Mesothelial cell of epicardium (in vitro differentiated cells): ENCODE measurements around the gene WBP11. TPM values are rescaled to one million over a fixed set of nuclear protein-coding genes. Genes with fewer than 3 reads are reported as not detected.

Experiments used
- DNase-seq, 2 experiments: peaks; one replicate each; pipeline ENCODE4 v3.0.0; 2021; ENCODE audit warnings: low spot score in 2 of 2; ENCODE audit not compliant: unreplicated experiment in 2 of 2
- H3K27ac Mint-ChIP-seq: 2 replicates; pipeline ENCODE4 v1.8.0; 2021; ENCODE audit warnings: mixed read lengths
- H3K27me3 Mint-ChIP-seq: 2 replicates; pipeline ENCODE4 v1.8.0; 2021; ENCODE audit warnings: low read depth, mixed read lengths
- H3K36me3 Mint-ChIP-seq: 2 replicates; pipeline ENCODE4 v1.8.0; 2021; ENCODE audit warnings: mixed read lengths
- H3K4me1 Mint-ChIP-seq: 2 replicates; pipeline ENCODE4 v1.8.0; 2021; ENCODE audit warnings: mixed read lengths
- H3K4me3 Mint-ChIP-seq: 2 replicates; pipeline ENCODE4 v1.8.0; 2021; ENCODE audit warnings: mild to moderate bottlenecking, moderate library complexity, mixed read lengths
- H3K9me3 Mint-ChIP-seq: 2 replicates; pipeline ENCODE4 v1.8.0; 2021; ENCODE audit warnings: mixed read lengths
- total RNA-seq: library from RNA; stranded (reverse); gene quantifications from 3 replicates; pipeline ENCODE4 v1.2.1, GENCODE V29; 2021
- TF ChIP-seq, protein P1 (sequence below): fragments of 200-600 bp; sonication (generic); IDR thresholded peaks from one replicate; pipeline ENCODE4 v1.5.0; 2021; ENCODE audit warnings: antibody characterized with exemption; ENCODE audit not compliant: unreplicated experiment

The WBP11 gene
- total RNA-seq, 1 donor from 2014 or later, result 72.8 TPM

GRCh38 chr12:14824012-14824634 lies 20.8 kb upstream of the WBP11 start:
- H3K4me1 Mint-ChIP-seq, result no peaks in the 10 kb centered on the region
- DNase-seq, result no peak
- H3K27ac Mint-ChIP-seq, result no peak overlapping the region
- H3K36me3 Mint-ChIP-seq, result no peaks in the 10 kb centered on the region
- H3K4me3 Mint-ChIP-seq, result no peak overlapping the region
- TF ChIP-seq, protein P1, sequence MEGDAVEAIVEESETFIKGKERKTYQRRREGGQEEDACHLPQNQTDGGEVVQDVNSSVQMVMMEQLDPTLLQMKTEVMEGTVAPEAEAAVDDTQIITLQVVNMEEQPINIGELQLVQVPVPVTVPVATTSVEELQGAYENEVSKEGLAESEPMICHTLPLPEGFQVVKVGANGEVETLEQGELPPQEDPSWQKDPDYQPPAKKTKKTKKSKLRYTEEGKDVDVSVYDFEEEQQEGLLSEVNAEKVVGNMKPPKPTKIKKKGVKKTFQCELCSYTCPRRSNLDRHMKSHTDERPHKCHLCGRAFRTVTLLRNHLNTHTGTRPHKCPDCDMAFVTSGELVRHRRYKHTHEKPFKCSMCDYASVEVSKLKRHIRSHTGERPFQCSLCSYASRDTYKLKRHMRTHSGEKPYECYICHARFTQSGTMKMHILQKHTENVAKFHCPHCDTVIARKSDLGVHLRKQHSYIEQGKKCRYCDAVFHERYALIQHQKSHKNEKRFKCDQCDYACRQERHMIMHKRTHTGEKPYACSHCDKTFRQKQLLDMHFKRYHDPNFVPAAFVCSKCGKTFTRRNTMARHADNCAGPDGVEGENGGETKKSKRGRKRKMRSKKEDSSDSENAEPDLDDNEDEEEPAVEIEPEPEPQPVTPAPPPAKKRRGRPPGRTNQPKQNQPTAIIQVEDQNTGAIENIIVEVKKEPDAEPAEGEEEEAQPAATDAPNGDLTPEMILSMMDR, result no peak
- H3K9me3 Mint-ChIP-seq, result no peaks in the 10 kb centered on the region
- no peaks in the 10 kb centered on the region for H3K27me3 Mint-ChIP-seq

GRCh38 chr12:14814014-14814413 lies 10.7 kb upstream of the WBP11 start, which contains the start of gene SMCO3:
Gene SMCO3 (minus strand): TSS chr12:14814182. CDS start chr12:14806680, 7,502 bp downstream.
- Mint-ChIP-seq H3K4me3 (peak within 1 kb of the TSS; percentile 39), H3K4me1 (peaks cover 11% of the 10 kb centered on the region), H3K36me3 (peaks cover 3% of the 10 kb centered on the region), H3K27ac (peak within 1 kb of the TSS; percentile 27), H3K9me3 (peaks cover 9% of the 10 kb centered on the region), H3K27me3 (no peaks in the 10 kb centered on the region)
- TF ChIP-seq, protein P1, result no peak
- DNase-seq, result no peak

DNA sequence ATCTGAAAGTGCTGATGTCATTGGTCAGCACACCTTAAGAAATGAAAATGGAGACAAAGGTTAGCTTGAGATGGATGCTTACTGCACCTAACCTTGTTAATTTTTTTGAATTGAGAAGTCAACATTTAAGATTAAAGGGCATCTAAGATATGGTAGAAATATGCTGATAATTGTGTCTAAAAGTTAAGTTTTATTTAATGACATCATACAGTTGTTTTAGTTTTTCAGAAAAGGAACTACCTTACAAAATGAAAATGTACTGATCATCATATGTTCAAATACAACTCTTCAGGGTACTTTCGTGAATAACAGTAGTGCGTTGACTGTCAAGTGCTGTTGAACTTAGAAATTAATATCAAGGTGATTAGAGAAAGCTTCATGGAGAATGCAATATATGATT lies 8.2 kb upstream of the WBP11 start:
- TF ChIP-seq, protein P1, result no peak
- no peak overlapping the region for H3K4me3 Mint-ChIP-seq
- H3K27ac Mint-ChIP-seq, result no peak overlapping the region
- DNase-seq, result no peak
- H3K4me1 Mint-ChIP-seq, result peaks cover 11% of the 10 kb centered on the region
- no peaks in the 10 kb centered on the region for H3K27me3 Mint-ChIP-seq
- H3K36me3 Mint-ChIP-seq, result no peaks in the 10 kb centered on the region
- H3K9me3 Mint-ChIP-seq, result no peaks in the 10 kb centered on the region

- DNase-seq, result no peak
- H3K27me3 Mint-ChIP-seq, result no peaks in the 10 kb centered on the region
- TF ChIP-seq, protein P1, result no peak
- peaks cover 11% of the 10 kb centered on the region for H3K4me1 Mint-ChIP-seq
- H3K9me3 Mint-ChIP-seq, result no peaks in the 10 kb centered on the region
- no peak overlapping the region for H3K27ac Mint-ChIP-seq
- H3K36me3 Mint-ChIP-seq, result no peaks in the 10 kb centered on the region
- no peak overlapping the region for H3K4me3 Mint-ChIP-seq
These were observed 7.7 kb upstream of the WBP11 start for GRCh38 chr12:14810953-14811483.

GRCh38 chr12:14810167-14810952 lies 7.1 kb upstream of the WBP11 start:
- TF ChIP-seq, protein P1, result no peak
- DNase-seq, result no peak
- Mint-ChIP-seq H3K27ac (no peak overlapping the region), H3K27me3 (no peaks in the 10 kb centered on the region), H3K9me3 (no peaks in the 10 kb centered on the region), H3K4me1 (peaks cover 14% of the 10 kb centered on the region), H3K36me3 (no peaks in the 10 kb centered on the region), H3K4me3 (no peak overlapping the region)
